ENCODE measurements around the gene ZWILCH.
A peak's percentile ranks its signal among the peaks of the same experiment; 100 is the strongest.
"Not testable (repeated sequence)": the region's sequence is repeated elsewhere in the genome, so short reads cannot be mapped to it uniquely, and the experiment has no call there.

Gene ZWILCH

DNA sequence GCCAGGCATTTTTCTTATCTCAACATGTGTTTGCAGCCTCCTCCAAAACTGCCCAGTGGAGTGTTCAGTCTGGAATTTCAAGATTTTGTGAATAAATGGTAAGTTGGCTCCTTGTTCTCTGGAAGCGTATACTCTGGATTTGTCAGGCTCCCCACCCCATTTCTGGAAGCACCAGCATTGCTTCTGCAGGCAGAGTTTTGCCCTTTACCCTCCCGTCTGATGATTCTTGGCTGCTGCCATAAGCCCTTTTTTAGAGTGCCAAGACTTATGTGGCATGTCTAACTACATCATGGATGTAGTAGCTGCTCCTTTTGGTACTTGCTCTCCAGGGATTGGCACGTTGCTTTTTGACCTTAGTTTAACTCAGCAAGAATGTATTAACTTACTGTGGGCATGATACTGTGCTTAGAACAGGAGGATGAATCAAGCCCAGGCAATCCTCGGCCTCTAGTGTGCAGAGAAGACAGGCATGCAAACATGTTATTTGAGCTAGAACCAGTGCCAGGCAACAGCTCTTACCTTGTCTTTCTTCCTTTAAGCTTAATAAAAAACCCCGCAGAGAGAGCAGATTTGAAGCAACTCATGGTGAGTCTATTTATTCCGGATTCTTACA lies 15.8 kb upstream of the ZWILCH start:
- DNase-seq = no peak

DNA sequence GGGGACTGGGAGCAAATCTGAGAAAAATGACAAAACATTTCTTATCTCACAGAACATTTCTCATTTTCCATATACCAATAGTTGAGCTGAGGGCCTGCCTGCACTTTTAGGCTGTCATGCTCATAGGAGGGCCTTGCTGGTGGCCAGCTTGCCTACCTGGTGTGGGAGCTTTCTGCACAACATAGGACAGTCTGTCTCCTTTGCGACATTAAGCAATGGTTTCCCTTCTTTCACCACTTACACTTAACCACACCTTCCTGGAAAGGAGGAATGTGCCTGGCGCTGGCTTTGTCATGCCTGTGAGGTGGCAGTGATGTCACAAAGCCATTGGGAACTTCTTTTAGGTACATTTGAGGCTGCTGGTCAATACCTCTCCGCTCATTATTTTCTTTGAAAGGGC lies 13.3 kb upstream of the ZWILCH start:
- DNase-seq = no peak

- no peak for DNase-seq
These were observed 10.9 kb upstream of the ZWILCH start for GRCh38 chr15:66494262-66494661.

DNA sequence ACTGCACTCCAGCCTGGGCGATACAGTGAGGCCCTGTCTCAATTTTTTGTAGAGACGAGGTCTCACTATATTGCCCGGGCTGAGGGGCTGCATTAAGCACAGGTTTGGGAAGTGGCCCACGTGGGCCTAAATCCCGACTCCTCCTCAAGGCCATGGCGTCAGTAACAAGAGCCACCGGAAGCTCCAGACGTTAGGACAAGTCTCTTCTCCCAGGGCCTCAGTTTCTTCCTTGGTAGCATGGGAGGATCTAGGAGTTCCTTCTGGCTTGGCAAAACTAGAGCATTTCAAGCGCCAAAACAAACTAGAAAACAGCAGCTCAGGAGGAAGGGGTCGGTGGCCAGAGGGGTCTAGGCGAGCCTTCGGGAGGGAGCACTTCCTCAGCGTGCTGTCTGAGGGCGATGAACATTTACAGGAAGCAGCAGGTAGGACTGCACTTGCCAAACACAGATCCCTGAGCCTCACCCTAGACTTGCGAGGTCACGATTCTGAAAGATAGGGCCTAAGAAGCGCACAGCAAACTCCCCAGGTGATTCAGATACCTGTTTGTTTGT lies 8.1 kb upstream of the ZWILCH start:
- DNase-seq = no peak

DNA sequence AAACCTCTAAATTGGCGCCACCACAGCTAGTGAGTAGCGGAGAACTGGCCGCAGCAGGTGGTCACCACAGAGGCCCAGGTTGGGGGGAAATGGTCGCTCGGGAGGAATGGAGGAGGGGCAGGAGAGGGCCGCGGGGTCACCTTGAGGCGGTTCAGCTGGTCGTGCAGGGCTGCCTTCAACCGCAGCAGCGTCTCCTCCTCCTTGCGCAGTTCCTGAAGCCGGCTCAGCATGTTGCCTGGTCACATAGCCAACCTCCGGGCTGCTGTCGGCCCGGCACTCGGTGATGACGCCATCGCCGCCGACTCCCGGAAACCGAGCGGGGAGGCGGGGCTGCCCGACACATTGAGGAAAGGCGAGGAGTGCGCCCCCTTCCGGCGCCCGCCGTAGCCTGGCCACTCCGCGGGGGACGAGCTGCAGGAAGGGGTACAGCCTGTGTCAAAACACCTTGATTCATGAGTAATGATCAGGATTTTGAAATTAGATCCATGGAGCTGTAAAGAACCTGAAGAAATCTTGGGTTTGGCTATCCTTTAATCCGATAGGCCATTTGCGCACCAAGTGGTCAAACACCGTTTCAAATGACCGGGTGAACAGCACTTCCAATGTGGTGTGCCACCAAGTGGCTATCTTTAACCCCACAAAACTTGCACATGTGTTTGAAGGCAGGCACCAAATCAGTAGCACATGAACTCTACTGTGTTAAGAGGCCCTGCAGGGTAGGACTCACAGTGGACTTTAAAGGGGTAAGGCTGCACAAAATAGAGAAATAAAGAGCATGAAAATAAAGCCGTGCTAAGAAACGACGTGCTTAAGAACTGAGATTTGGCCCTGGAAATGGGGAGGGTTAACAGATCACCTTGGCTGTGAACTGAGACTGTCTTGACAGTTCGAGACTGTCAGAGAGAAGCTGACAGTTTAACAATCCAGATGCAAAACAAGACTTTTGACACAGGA lies 7.3 kb upstream of the ZWILCH start, which contains the start of gene SNAPC5:
SNAPC5 (minus strand) TSS at position 261 of the 954 bp plus-strand sequence; CDS start at position 230, 31 bp downstream.
- peak; percentile 51 for DNase-seq

- no peak for DNase-seq
These were observed 6.4 kb upstream of the ZWILCH start for GRCh38 chr15:66498501-66499386.

DNA sequence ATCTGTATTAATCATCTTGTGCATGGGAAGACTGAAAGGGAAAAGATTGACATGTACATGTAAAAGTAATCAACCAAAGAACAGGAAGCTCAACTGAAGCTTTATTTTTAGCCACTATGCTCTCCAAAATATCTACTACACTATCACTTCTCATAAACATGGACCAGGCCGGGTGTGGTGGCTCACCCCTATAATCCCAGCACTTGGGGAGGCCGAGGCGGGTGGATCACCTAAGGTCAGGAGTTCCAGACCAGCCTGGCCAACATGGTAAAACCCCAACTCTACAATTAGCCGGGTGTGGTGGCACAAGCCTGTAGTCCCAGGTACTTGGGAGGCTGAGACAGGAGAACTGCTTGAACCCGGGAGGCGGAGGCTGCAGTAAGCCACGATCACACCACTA lies 4.8 kb upstream of the ZWILCH start:
- DNase-seq = not testable (repeated sequence)

DNA sequence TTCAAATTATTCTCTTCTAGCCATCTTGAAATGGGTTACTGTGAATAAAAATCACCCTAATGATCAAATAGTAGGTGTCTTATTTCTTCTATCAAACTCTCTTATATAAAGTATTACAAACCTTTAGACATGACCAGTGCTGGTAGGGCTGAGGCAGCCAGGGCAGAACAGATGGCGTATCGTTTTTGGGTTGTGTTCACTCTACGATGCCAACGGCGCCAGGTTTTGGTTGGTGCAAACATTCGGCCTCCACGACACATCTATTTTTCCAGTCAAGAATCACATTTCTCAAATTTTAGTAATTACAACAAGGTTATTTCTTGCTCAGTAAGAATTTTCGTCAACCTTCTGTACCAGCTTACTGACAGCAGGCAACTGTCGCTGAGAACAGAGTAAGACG lies 2.6 kb upstream of the ZWILCH start:
- no peak for DNase-seq

DNA sequence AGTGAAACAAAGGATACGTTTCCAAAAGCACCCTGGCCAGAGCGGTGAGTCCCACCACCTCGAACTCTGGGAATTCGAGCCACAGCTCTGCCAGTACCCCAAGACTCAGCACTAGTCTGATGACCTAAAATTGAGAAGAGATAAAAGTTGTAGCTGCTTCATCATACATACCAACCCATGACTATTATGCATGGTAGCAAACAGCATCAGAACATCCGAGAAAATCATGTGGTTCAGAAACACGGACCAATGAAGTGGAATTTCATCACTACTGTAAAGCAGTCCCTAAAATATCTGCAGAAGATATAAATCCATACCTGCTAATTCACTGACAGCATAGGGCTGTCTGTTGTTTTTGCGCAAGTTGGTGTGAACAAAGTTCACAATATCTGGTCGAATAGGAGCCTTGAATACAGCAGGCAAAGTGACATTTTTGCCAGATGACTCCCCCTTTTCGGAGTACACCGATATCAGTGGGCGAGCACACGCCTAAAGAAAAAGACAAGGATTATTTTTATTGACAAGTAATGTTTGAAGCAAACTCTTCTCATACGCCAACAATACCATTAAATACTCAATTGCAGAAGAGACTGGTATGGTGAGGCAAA lies 2.0 kb upstream of the ZWILCH start:
- not testable (repeated sequence) for DNase-seq

- DNase-seq = no peak
These were observed 1.2 kb upstream of the ZWILCH start for GRCh38 chr15:66503780-66504562.

GRCh38 chr15:66505430-66505811 lies 295 bp downstream of the ZWILCH start:
- no peak for DNase-seq

DNA sequence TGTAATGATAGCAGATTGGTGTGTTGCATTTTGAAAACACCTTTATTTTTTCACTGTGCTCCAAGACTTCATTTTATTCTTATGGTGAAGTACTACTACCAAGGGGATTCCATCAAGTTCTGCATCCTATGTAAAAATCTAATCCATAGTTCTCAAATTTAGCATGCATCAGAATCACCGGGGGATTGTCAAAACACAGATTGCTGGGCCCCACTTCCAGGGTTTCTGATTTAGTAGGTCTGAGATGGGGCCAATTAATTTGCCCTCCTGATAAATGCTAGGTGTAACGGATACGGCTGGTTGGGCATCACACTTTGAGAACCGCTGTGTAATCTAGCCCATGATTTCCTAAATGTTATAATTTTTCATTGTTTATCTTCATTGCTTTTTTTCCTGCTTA lies 692 bp downstream of the ZWILCH start:
- no peak for DNase-seq

DNA sequence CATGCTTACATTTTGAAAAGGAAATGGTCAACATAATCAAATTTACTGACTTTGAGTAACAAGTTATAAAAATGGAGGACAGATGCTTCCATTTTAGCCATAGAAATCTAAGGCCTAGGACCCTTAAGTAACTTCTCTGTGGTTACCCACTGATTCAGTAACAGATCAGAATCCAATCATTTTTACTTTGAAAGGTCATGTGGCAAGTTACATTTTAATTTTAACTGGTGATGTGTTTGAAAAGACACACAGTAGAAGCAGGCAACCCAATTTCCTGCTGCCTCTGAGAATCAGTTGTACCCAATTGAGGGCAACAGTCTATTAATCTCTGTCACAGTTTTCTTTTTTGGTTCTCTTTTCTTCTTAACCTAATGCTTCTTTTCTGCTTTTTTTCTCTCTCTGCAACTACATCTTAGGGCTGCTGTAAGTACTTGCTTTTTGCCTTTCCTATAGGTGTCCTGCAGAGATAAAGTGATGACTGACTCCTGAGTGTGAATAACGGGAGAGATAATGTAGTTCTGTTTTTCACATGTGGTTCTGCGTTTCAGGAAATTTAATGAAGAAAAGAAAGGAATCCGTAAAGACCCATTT lies 3.3 kb downstream of the ZWILCH start:
- no peak for DNase-seq

GRCh38 chr15:66514586-66514985 lies 9.5 kb downstream of the ZWILCH start:
- no peak for DNase-seq

DNA sequence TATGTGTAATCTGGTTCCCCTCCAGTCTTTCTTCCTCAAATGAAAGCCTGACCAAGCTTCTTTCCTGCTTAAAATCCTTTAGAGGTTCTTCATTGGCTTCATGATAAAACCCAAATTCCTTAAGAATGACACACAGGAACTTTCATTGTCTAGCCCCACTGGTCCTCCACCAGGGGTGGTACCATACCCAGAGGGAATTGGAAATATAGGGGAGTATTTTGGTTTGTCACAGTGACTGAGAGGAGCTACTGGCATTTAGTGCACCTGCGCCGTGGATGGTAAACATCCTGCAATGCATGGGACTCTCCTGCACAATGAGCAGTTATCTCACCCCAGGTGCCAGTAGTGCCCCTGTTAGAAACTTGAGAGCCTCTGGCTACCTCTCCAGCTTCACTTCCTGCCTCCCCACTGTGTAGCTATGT lies 10.8 kb downstream of the ZWILCH start:
- DNase-seq = no peak

DNA sequence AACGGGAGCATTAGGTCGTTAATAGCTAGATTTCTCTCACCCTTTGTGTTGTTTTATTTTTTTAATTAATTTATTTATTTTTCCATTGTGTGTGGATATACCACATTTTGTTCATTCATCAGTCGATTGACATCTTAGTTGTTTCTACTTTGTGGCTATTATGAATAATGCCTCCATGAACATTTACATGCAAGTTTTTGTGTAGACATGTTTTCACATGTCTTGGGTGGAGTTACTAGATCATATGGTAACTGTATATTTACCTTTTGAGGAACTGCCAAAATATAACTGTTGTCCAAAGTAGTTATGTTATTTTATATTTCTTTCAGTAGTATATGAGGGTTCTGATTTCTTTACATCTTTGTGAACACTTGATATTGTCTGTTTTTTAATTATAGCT lies 18.8 kb downstream of the ZWILCH start:
- no peak for DNase-seq

DNA sequence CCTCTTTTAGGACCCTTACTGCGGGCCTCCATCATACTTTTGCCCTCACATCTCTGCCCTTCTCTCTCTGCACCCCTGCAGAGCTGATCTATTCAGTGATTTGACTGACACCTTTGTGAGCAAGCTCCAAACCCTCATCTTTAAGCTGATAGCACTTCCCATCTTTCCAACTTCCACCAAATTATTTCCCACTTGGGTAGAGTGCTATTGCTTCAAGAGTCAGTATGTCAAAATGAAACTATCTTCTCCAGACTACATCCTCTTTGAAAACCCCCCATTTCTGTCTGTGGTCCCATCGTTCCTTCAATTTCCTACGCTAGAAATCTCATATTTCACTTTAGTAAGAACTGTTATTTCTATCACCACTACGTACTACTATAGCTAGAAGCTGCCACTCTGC lies 19.7 kb downstream of the ZWILCH start:
- no peak for DNase-seq

DNA sequence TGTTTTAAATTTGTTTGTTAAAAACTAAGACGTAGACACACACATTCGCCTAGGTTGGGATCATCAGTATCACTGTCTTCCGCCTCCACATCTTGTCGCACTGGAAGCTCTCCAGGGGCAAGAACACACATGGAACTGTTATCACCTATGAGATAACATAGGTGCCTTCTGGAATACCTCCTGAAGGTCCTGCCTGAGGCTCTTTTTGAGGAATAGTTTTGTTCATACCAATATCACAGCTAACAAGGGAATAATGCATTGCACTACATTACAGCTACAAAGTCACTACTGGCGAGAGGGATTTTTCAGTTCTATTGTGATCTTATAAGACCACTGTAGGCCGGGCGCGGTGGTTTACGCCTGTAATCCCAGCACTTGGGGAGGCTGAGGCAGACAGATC lies 29.9 kb downstream of the ZWILCH start:
- no peak for DNase-seq

GRCh38 chr15:66542896-66543295 lies 37.8 kb downstream of the ZWILCH start:
- no peak for DNase-seq

GRCh38 chr15:66545255-66545654 lies 40.1 kb downstream of the ZWILCH start:
- no peak for DNase-seq

DNA sequence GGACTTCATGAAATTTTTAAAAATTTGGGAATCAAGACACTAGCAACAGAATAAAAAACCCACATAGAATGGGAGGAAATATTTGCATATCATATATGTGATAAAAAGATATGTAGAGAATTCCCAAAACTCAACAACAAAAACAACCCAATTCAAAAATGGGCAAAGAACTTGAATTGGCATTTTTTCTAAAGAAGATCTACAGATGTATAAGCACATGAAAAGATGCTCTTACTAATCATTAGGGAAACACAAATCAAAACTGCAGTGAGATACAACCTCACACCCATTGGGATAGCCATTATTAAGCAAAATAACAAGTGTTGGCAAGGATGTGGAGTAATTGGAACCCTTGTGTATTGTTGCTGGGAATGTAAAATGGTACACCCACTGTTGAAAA lies 50.6 kb downstream of the ZWILCH start:
- no peak for DNase-seq

Data from DMS79 treated with DMSO at 0.1 percent for 48 hours (cell line).